Measurements from ENCODE around the gene PRSS22.

Gene PRSS22

DNA sequence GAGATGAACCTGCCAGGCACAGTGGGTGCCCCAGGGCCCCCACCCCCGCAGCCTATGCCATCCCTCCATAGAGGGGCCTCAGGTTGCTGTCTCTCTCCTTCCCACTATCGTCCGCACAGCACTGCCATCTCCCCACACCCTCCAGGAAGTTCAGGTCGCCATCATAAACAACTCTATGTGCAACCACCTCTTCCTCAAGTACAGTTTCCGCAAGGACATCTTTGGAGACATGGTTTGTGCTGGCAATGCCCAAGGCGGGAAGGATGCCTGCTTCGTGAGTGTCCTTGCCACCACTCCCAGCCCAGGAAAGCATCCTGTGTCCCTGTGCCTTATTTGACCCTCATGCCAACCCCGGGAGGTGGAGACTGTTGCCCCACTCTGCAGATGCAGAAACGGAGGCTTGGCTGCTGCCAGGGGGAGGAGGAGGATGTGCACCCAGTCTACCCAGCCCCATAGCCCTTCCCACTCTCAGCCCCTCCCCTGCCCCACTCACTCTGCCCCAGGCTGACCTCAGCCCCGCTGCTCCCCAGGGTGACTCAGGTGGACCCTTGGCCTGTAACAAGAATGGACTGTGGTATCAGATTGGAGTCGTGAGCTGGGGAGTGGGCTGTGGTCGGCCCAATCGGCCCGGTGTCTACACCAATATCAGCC, 37.0 kb downstream of the PRSS22 start:
- Histone ChIP-seq H3K4me3 (ENCODE audit: low read depth in 1 of 2, low read length in 2 of 2) (no peak overlapping the region), H3K4me2 (ENCODE audit: insufficient read depth, low read length) (no peak overlapping the region), H3K79me2 (ENCODE audit: insufficient read depth, low read length) (no peaks in the 10 kb centered on the region), H3K27me3 (ENCODE audit: insufficient read depth, low read length, poor library complexity) (no peaks in the 10 kb centered on the region), H2AFZ (ENCODE audit: low read depth, low read length) (no peak overlapping the region), H3K36me3 (ENCODE audit: insufficient read depth, low read length) (no peaks in the 10 kb centered on the region), H3K9me3 (ENCODE audit: insufficient read depth, low read length, severe bottlenecking) (no peaks in the 10 kb centered on the region), H3K9ac (ENCODE audit: low read depth, low read length) (no peak overlapping the region), H3K4me1 (ENCODE audit: insufficient read depth, low read length) (no peaks in the 10 kb centered on the region), H4K20me1 (ENCODE audit: insufficient read depth, low read length) (no peaks in the 10 kb centered on the region), H3K27ac (ENCODE audit: low read length) (no peak overlapping the region)
- no peak for ATAC-seq (ENCODE audit: insufficient read depth, low read depth)
- TF ChIP-seq EZH2 (IDR thresholded peaks at IDR 0.05; ENCODE audit: borderline replicate concordance, low read depth, low read length, severe bottlenecking) (no peak), CTCF (IDR thresholded peaks at IDR 0.05; ENCODE audit: borderline replicate concordance, extremely low read depth, low read length, poor library complexity, severe bottlenecking) (no peak)
- DNase-seq = no peak

GRCh38 chr16:2819939-2820835, 37.8 kb downstream of the PRSS22 start:
- Histone ChIP-seq H3K9me3 (ENCODE audit: insufficient read depth, low read length, severe bottlenecking) (no peaks in the 10 kb centered on the region), H4K20me1 (ENCODE audit: insufficient read depth, low read length) (no peaks in the 10 kb centered on the region), H3K9ac (ENCODE audit: low read depth, low read length) (no peak overlapping the region), H2AFZ (ENCODE audit: low read depth, low read length) (no peak overlapping the region), H3K79me2 (ENCODE audit: insufficient read depth, low read length) (no peaks in the 10 kb centered on the region), H3K27me3 (ENCODE audit: insufficient read depth, low read length, poor library complexity) (no peaks in the 10 kb centered on the region), H3K4me1 (ENCODE audit: insufficient read depth, low read length) (no peaks in the 10 kb centered on the region), H3K4me2 (ENCODE audit: insufficient read depth, low read length) (no peak overlapping the region), H3K27ac (ENCODE audit: low read length) (no peak overlapping the region), H3K4me3 (ENCODE audit: low read depth in 1 of 2, low read length in 2 of 2) (no peak overlapping the region), H3K36me3 (ENCODE audit: insufficient read depth, low read length) (no peaks in the 10 kb centered on the region)
- no peak for DNase-seq
- TF ChIP-seq EZH2 (IDR thresholded peaks at IDR 0.05; ENCODE audit: borderline replicate concordance, low read depth, low read length, severe bottlenecking) = no peak
- no peak for TF ChIP-seq CTCF (IDR thresholded peaks at IDR 0.05; ENCODE audit: borderline replicate concordance, extremely low read depth, low read length, poor library complexity, severe bottlenecking)
- no peak for ATAC-seq (ENCODE audit: insufficient read depth, low read depth)

DNA sequence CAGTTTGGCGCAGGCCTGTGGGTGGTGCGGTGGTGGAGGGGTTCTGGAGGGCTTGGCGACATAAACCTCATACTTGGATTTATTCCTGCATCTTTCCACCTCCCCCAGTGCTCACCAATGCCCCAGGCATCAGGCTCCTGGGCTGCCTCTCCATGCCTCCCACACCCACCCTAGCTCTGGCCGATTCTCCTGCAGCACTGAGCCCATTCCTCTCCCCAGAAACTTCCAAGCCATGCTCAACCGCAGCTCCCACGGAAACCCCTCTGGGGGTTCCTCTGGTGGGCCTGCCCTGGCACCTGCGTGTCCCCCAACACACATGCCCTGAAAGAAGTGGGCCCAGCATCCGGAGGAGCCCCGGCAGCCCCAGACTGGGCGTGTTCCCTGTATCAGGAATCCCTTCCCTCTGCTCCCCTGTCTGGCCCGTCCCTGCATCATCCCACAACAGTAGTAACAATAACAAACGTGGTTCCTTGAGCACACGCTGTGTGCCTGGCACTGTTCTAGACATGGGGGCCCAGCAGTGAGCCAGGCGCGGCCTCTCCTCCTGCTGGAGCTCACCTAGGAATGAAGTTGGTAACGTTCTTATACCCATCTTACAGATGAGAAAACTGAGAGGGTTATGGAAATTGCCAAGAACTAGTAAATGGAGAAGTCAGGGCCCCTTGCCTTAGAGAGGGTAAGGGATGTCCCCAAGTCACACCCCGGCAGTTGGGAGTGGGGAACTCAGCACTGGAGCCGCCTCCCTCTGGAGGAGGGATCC, 38.6 kb downstream of the PRSS22 start:
- Histone ChIP-seq H3K36me3 (ENCODE audit: insufficient read depth, low read length) (no peaks in the 10 kb centered on the region), H3K4me2 (ENCODE audit: insufficient read depth, low read length) (no peak overlapping the region), H3K27me3 (ENCODE audit: insufficient read depth, low read length, poor library complexity) (no peaks in the 10 kb centered on the region), H3K4me3 (ENCODE audit: low read depth in 1 of 2, low read length in 2 of 2) (no peak overlapping the region), H3K9me3 (ENCODE audit: insufficient read depth, low read length, severe bottlenecking) (no peaks in the 10 kb centered on the region), H4K20me1 (ENCODE audit: insufficient read depth, low read length) (no peaks in the 10 kb centered on the region), H3K79me2 (ENCODE audit: insufficient read depth, low read length) (no peaks in the 10 kb centered on the region), H3K9ac (ENCODE audit: low read depth, low read length) (no peak overlapping the region), H3K4me1 (ENCODE audit: insufficient read depth, low read length) (no peaks in the 10 kb centered on the region), H2AFZ (ENCODE audit: low read depth, low read length) (no peak overlapping the region), H3K27ac (ENCODE audit: low read length) (no peak overlapping the region)
- no peak for ATAC-seq (ENCODE audit: insufficient read depth, low read depth)
- DNase-seq = no peak
- no peak for TF ChIP-seq EZH2 (IDR thresholded peaks at IDR 0.05; ENCODE audit: borderline replicate concordance, low read depth, low read length, severe bottlenecking)

All from DND-41 (cell line).